Glutamatergic neuron (in vitro differentiated cells): ENCODE data around the gene MYOCD. TPM values are rescaled to one million over a fixed set of nuclear protein-coding genes. Genes with fewer than 3 reads are reported as not detected.

ENCODE experiments used
- DNase-seq: peaks from one replicate; pipeline ENCODE4 v3.0.0; 2022
- H3K27ac Mint-ChIP-seq: one replicate; pipeline ENCODE4 v1.8.0; 2020; ENCODE audit warnings: mild to moderate bottlenecking, mixed read lengths, inconsistent platforms; ENCODE audit not compliant: unreplicated experiment
- H3K27me3 Mint-ChIP-seq: one replicate; pipeline ENCODE4 v1.8.0; 2020; ENCODE audit warnings: mild to moderate bottlenecking, moderate library complexity, mixed read lengths, inconsistent platforms; ENCODE audit not compliant: unreplicated experiment
- H3K36me3 Mint-ChIP-seq: one replicate; pipeline ENCODE4 v1.8.0; 2020; ENCODE audit warnings: mild to moderate bottlenecking, mixed read lengths, inconsistent platforms; ENCODE audit not compliant: unreplicated experiment
- H3K4me1 Mint-ChIP-seq: one replicate; pipeline ENCODE4 v1.8.0; 2020; ENCODE audit warnings: mild to moderate bottlenecking, low read depth, mixed read lengths, inconsistent platforms; ENCODE audit not compliant: unreplicated experiment
- H3K4me3 Mint-ChIP-seq: one replicate; pipeline ENCODE4 v1.8.0; 2020; ENCODE audit warnings: mild to moderate bottlenecking, mixed read lengths, inconsistent platforms; ENCODE audit not compliant: unreplicated experiment
- H3K9me3 Mint-ChIP-seq: one replicate; pipeline ENCODE4 v1.8.0; 2020; ENCODE audit warnings: mild to moderate bottlenecking, moderate library complexity, mixed read lengths, inconsistent platforms; ENCODE audit not compliant: unreplicated experiment
- total RNA-seq: library from RNA; stranded (reverse); fragmentation: NEBNext Ultra II Directional; extraction: Animal tissue kit (Norgen Biotek cat#: 25700); gene quantifications from one replicate; pipeline ENCODE4 v1.2.1, GENCODE V29; 2021; ENCODE audit not compliant: unreplicated experiment
- TF ChIP-seq, protein P1 (sequence below): fragments of 200-600 bp; sonication (generic); IDR thresholded peaks from one replicate; pipeline ENCODE4 v1.5.0; 2021; ENCODE audit not compliant: partially characterized antibody, unreplicated experiment

MYOCD gene
- total RNA-seq, 1 donor from 2014 or later = not detected

DNA sequence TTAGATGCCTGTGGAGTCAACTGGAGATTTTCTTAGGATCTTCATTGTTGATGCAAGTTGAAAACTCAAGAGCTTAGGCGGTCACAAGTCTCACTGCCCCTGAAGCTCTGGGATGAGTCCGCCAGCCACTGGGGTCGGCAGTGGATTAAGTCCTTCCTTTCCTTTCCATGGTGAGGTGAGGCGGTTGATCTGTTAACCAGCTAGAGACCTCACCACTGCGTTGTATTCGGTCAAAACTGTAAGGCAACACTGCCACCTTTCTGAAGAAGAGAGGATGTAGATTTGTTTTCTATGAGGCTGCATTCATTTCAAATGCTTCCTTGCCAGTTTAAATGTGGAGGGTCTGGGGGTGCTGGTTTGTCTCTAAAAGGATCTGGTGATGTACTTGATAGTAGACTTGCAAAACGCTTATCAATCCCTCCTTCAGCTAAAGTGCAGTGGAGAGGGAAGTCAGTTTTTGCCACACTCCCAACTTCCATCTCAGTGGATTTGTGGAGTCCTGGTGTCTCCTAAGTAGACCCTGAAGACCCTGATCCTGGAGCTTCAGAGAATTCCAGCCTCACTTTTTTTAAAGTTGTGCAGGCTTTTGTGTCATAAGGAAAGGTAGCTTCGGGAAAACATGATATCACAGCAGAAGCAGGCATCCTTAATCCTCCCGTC lies 1.7 kb downstream of the MYOCD start:
- DNase-seq = no peak
- Mint-ChIP-seq H3K4me1 (no peaks in the 10 kb centered on the region), H3K36me3 (no peaks in the 10 kb centered on the region), H3K27ac (no peak overlapping the region), H3K27me3 (no peaks in the 10 kb centered on the region), H3K9me3 (peaks cover 3% of the 10 kb centered on the region), H3K4me3 (no peak overlapping the region)
- TF ChIP-seq, protein P1, sequence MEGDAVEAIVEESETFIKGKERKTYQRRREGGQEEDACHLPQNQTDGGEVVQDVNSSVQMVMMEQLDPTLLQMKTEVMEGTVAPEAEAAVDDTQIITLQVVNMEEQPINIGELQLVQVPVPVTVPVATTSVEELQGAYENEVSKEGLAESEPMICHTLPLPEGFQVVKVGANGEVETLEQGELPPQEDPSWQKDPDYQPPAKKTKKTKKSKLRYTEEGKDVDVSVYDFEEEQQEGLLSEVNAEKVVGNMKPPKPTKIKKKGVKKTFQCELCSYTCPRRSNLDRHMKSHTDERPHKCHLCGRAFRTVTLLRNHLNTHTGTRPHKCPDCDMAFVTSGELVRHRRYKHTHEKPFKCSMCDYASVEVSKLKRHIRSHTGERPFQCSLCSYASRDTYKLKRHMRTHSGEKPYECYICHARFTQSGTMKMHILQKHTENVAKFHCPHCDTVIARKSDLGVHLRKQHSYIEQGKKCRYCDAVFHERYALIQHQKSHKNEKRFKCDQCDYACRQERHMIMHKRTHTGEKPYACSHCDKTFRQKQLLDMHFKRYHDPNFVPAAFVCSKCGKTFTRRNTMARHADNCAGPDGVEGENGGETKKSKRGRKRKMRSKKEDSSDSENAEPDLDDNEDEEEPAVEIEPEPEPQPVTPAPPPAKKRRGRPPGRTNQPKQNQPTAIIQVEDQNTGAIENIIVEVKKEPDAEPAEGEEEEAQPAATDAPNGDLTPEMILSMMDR = peak; percentile 9

DNA sequence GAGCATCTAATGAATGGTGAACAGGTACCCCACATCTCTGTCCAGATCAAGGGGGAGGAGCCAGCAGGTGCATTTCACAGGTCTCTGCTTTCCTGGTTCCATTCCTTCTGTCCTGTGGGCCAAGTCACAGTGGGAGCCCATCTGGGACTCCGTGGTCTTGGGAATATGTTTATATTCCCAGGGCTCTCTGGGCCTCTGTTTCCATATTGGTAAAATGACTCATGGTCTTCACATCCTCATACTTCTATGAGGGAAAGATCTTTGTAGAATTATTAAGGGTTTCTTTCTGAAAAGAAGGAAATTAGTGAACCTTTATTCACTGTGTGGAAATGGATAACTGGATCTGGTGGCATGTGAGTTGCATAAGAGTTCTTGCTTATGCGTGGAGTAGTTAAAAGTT lies 6.2 kb downstream of the MYOCD start:
- H3K27ac Mint-ChIP-seq = no peak overlapping the region
- H3K36me3 Mint-ChIP-seq = no peaks in the 10 kb centered on the region
- DNase-seq = no peak
- H3K9me3 Mint-ChIP-seq = no peaks in the 10 kb centered on the region
- no peaks in the 10 kb centered on the region for H3K4me1 Mint-ChIP-seq
- no peak overlapping the region for H3K4me3 Mint-ChIP-seq
- H3K27me3 Mint-ChIP-seq = no peaks in the 10 kb centered on the region
- TF ChIP-seq, protein P1 = no peak

DNA sequence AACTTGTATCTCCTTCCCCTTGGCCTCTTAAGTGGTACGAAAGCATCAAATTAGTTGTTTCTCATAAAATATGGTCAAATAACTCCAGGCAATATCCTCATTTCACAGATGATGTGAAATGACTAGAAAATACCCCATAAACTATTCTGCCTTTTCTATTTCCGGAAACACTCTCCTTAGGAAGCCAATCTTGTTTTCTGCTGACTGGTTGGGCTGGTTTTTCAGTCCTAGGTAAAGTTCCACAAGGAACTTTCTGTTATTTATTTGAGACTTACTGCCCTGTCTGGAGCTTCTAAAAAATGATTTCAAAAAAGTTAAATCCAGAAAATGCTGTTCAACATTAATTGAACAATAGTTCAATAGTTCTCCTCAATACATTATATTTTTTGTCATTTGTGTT lies 7.3 kb downstream of the MYOCD start:
- Mint-ChIP-seq H3K27ac (no peak overlapping the region), H3K36me3 (no peaks in the 10 kb centered on the region)

DNA sequence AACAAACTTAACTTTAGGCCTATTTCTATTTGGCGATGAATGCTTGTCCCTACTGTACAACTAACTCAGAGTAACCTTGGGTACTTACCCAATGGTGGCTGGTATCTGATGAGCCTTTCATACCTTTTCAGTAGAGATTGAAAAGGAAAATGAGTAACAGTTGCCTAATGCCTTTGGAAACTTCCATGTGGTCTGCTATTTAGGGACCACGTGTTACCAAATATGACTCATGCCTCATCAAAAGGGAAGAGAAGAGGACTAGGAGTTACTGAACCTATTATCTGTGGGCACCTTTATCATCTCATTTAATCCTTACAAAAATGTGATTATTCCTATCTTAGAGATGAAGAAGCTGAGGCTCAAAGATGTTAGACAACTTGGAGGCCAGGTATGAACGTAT lies 8.1 kb downstream of the MYOCD start:
- DNase-seq = no peak
- no peaks in the 10 kb centered on the region for H3K36me3 Mint-ChIP-seq
- no peak overlapping the region for H3K4me3 Mint-ChIP-seq
- H3K27me3 Mint-ChIP-seq = no peaks in the 10 kb centered on the region
- TF ChIP-seq, protein P1 = no peak
- H3K9me3 Mint-ChIP-seq = no peaks in the 10 kb centered on the region
- no peak overlapping the region for H3K27ac Mint-ChIP-seq
- no peaks in the 10 kb centered on the region for H3K4me1 Mint-ChIP-seq

More for the DNA sequence above, 7.3 kb downstream of the MYOCD start:
- Mint-ChIP-seq H3K4me3 (no peak overlapping the region), H3K27me3 (no peaks in the 10 kb centered on the region), H3K4me1 (no peaks in the 10 kb centered on the region), H3K9me3 (no peaks in the 10 kb centered on the region)
- no peak for DNase-seq
- TF ChIP-seq, protein P1 = no peak

DNA sequence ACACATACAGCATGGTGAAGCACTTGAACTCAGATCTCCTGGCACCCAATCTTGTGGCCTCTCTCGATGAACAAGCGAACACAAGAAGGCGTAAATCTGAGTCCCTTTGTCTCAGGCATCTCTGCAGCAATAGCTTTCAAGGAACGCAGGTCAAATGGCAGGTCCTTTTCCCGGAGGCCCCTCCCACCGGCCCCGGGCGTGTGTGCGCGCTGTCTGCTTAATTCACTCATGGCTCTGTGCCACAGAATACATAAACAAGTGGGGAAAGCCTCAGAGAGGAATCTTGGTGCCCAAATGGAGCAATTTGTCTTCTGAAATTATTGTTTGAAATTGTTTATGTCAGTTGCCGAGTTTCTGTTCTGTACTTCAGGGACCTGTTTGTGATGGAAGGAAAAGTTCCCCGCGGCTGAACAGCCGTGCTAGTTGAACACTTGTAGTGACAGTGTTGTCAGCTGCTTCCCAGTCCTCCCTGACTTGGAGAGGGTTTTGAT lies 14.8 kb downstream of the MYOCD start:
- no peaks in the 10 kb centered on the region for H3K36me3 Mint-ChIP-seq
- no peak for DNase-seq
- no peaks in the 10 kb centered on the region for H3K9me3 Mint-ChIP-seq

More for the DNA sequence above, 14.8 kb downstream of the MYOCD start:
- TF ChIP-seq, protein P1 = no peak
- Mint-ChIP-seq H3K4me3 (no peak overlapping the region), H3K4me1 (no peaks in the 10 kb centered on the region), H3K27me3 (peaks cover 2% of the 10 kb centered on the region), H3K27ac (no peak overlapping the region)
